ENCODE results near the gene RAET1G. TPM values are rescaled to one million over a fixed set of nuclear protein-coding genes. Genes with fewer than 3 reads are reported as not detected.
"Not testable (repeated sequence)": the region's sequence is repeated elsewhere in the genome, so short reads cannot be mapped to it uniquely, and the experiment has no call there.

RAET1G gene
- polyA plus RNA-seq, 1 donor = 0.28 TPM

- H3K4me3 ChIP-seq (ENCODE audit: low read length); H3K9me3 ChIP-seq (ENCODE audit: control insufficient read depth, low read depth, low read length); H3K36me3 ChIP-seq (ENCODE audit: control insufficient read depth, insufficient read depth, low read length); DNase-seq; H3K27ac ChIP-seq (ENCODE audit: low read length); H3K4me1 ChIP-seq (ENCODE audit: control insufficient read depth, insufficient read depth, low read length): not testable (repeated sequence)
- H3K27me3 ChIP-seq (ENCODE audit: control insufficient read depth, insufficient read depth, low read length) = peaks cover 77% of the 10 kb centered on the region
- WGBS (ENCODE audit: insufficient coverage, low lambda C conversion rate) = no CpG with 5 or more reads among the region's 2 CpGs
Observed at GRCh38 chr6:149953390-149953789, 30.5 kb upstream of the RAET1G start.

GRCh38 chr6:149951626-149952025, 28.7 kb upstream of the RAET1G start:
- Histone ChIP-seq H3K27me3 (ENCODE audit: control insufficient read depth, insufficient read depth, low read length) (peaks cover 75% of the 10 kb centered on the region), H3K27ac (ENCODE audit: low read length) (no peak overlapping the region)

GRCh38 chr6:149951096-149951495, 28.2 kb upstream of the RAET1G start:
- no peak overlapping the region for H3K27ac ChIP-seq (ENCODE audit: low read length)
- peaks cover 75% of the 10 kb centered on the region for H3K27me3 ChIP-seq (ENCODE audit: control insufficient read depth, insufficient read depth, low read length)
- WGBS (ENCODE audit: insufficient coverage, low lambda C conversion rate) = no CpG with 5 or more reads among the region's 9 CpGs
- H3K36me3 ChIP-seq (ENCODE audit: control insufficient read depth, insufficient read depth, low read length) = no peaks in the 10 kb centered on the region
- H3K4me3 ChIP-seq (ENCODE audit: low read length) = no peak overlapping the region
- H3K4me1 ChIP-seq (ENCODE audit: control insufficient read depth, insufficient read depth, low read length) = no peaks in the 10 kb centered on the region
- no peak for DNase-seq
- H3K9me3 ChIP-seq (ENCODE audit: control insufficient read depth, low read depth, low read length) = no peaks in the 10 kb centered on the region

More at GRCh38 chr6:149951626-149952025, 28.7 kb upstream of the RAET1G start:
- DNase-seq = no peak
- WGBS (ENCODE audit: insufficient coverage, low lambda C conversion rate) = no CpG with 5 or more reads among the region's 3 CpGs
- Histone ChIP-seq H3K9me3 (ENCODE audit: control insufficient read depth, low read depth, low read length) (no peaks in the 10 kb centered on the region), H3K4me3 (ENCODE audit: low read length) (no peak overlapping the region), H3K4me1 (ENCODE audit: control insufficient read depth, insufficient read depth, low read length) (no peaks in the 10 kb centered on the region), H3K36me3 (ENCODE audit: control insufficient read depth, insufficient read depth, low read length) (no peaks in the 10 kb centered on the region)

GRCh38 chr6:149950423-149950822, 27.5 kb upstream of the RAET1G start:
- no peaks in the 10 kb centered on the region for H3K9me3 ChIP-seq (ENCODE audit: control insufficient read depth, low read depth, low read length)
- H3K4me3 ChIP-seq (ENCODE audit: low read length) = no peak overlapping the region
- no peaks in the 10 kb centered on the region for H3K36me3 ChIP-seq (ENCODE audit: control insufficient read depth, insufficient read depth, low read length)
- no peak overlapping the region for H3K27ac ChIP-seq (ENCODE audit: low read length)
- peak in 1 of 2 donors; percentile 21 for DNase-seq
- no peaks in the 10 kb centered on the region for H3K4me1 ChIP-seq (ENCODE audit: control insufficient read depth, insufficient read depth, low read length)
- no CpG with 5 or more reads among the region's 8 CpGs for WGBS (ENCODE audit: insufficient coverage, low lambda C conversion rate)
- H3K27me3 ChIP-seq (ENCODE audit: control insufficient read depth, insufficient read depth, low read length) = peaks cover 68% of the 10 kb centered on the region

GRCh38 chr6:149948616-149949015, 25.7 kb upstream of the RAET1G start:
- Histone ChIP-seq H3K36me3 (ENCODE audit: control insufficient read depth, insufficient read depth, low read length) (no peaks in the 10 kb centered on the region), H3K4me3 (ENCODE audit: low read length) (no peak overlapping the region), H3K27ac (ENCODE audit: low read length) (no peak overlapping the region), H3K9me3 (ENCODE audit: control insufficient read depth, low read depth, low read length) (no peaks in the 10 kb centered on the region), H3K27me3 (ENCODE audit: control insufficient read depth, insufficient read depth, low read length) (peaks cover 52% of the 10 kb centered on the region), H3K4me1 (ENCODE audit: control insufficient read depth, insufficient read depth, low read length) (no peaks in the 10 kb centered on the region)
- 80% methylated on average over 1 of the region's 5 CpGs for WGBS (ENCODE audit: insufficient coverage, low lambda C conversion rate)
- DNase-seq = no peak

- no peak overlapping the region for H3K4me3 ChIP-seq (ENCODE audit: low read length)
- H3K27ac ChIP-seq (ENCODE audit: low read length) = no peak overlapping the region
- H3K4me1 ChIP-seq (ENCODE audit: control insufficient read depth, insufficient read depth, low read length) = no peaks in the 10 kb centered on the region
- H3K27me3 ChIP-seq (ENCODE audit: control insufficient read depth, insufficient read depth, low read length) = peaks cover 53% of the 10 kb centered on the region
- WGBS (ENCODE audit: insufficient coverage, low lambda C conversion rate) = no CpG with 5 or more reads among the region's 1 CpG
- DNase-seq = no peak
- no peaks in the 10 kb centered on the region for H3K9me3 ChIP-seq (ENCODE audit: control insufficient read depth, low read depth, low read length)
- no peaks in the 10 kb centered on the region for H3K36me3 ChIP-seq (ENCODE audit: control insufficient read depth, insufficient read depth, low read length)
Observed at GRCh38 chr6:149948011-149948410, 25.1 kb upstream of the RAET1G start.

GRCh38 chr6:149947533-149947932, 24.6 kb upstream of the RAET1G start:
- not testable (repeated sequence) for H3K36me3 ChIP-seq (ENCODE audit: control insufficient read depth, insufficient read depth, low read length); H3K4me1 ChIP-seq (ENCODE audit: control insufficient read depth, insufficient read depth, low read length); H3K9me3 ChIP-seq (ENCODE audit: control insufficient read depth, low read depth, low read length); DNase-seq; H3K4me3 ChIP-seq (ENCODE audit: low read length); H3K27ac ChIP-seq (ENCODE audit: low read length)
- WGBS (ENCODE audit: insufficient coverage, low lambda C conversion rate) = no CpG with 5 or more reads among the region's 1 CpG
- peaks cover 53% of the 10 kb centered on the region for H3K27me3 ChIP-seq (ENCODE audit: control insufficient read depth, insufficient read depth, low read length)

- 57% methylated on average over 2 of the region's 7 CpGs for WGBS (ENCODE audit: insufficient coverage, low lambda C conversion rate)
- H3K9me3 ChIP-seq (ENCODE audit: control insufficient read depth, low read depth, low read length); H3K36me3 ChIP-seq (ENCODE audit: control insufficient read depth, insufficient read depth, low read length); H3K4me1 ChIP-seq (ENCODE audit: control insufficient read depth, insufficient read depth, low read length); H3K27ac ChIP-seq (ENCODE audit: low read length); H3K4me3 ChIP-seq (ENCODE audit: low read length); DNase-seq: not testable (repeated sequence)
- peaks cover 53% of the 10 kb centered on the region for H3K27me3 ChIP-seq (ENCODE audit: control insufficient read depth, insufficient read depth, low read length)
Observed at GRCh38 chr6:149946631-149947030, 23.7 kb upstream of the RAET1G start.

- WGBS (ENCODE audit: insufficient coverage, low lambda C conversion rate) = no CpG with 5 or more reads among the region's 6 CpGs
- H3K27ac ChIP-seq (ENCODE audit: low read length) = not testable (repeated sequence)
Observed at GRCh38 chr6:149945276-149945675, 22.4 kb upstream of the RAET1G start.

GRCh38 chr6:149943321-149943720, 20.4 kb upstream of the RAET1G start:
- no CpG with 5 or more reads among the region's 5 CpGs for WGBS (ENCODE audit: insufficient coverage, low lambda C conversion rate)
- H3K4me3 ChIP-seq (ENCODE audit: low read length); H3K4me1 ChIP-seq (ENCODE audit: control insufficient read depth, insufficient read depth, low read length); H3K27ac ChIP-seq (ENCODE audit: low read length); DNase-seq; H3K36me3 ChIP-seq (ENCODE audit: control insufficient read depth, insufficient read depth, low read length): not testable (repeated sequence)
- Histone ChIP-seq H3K27me3 (ENCODE audit: control insufficient read depth, insufficient read depth, low read length) (peaks cover 63% of the 10 kb centered on the region), H3K9me3 (ENCODE audit: control insufficient read depth, low read depth, low read length) (peaks cover 10% of the 10 kb centered on the region)

More at GRCh38 chr6:149945276-149945675, 22.4 kb upstream of the RAET1G start:
- not testable (repeated sequence) for H3K36me3 ChIP-seq (ENCODE audit: control insufficient read depth, insufficient read depth, low read length); DNase-seq; H3K9me3 ChIP-seq (ENCODE audit: control insufficient read depth, low read depth, low read length); H3K4me1 ChIP-seq (ENCODE audit: control insufficient read depth, insufficient read depth, low read length); H3K4me3 ChIP-seq (ENCODE audit: low read length)
- H3K27me3 ChIP-seq (ENCODE audit: control insufficient read depth, insufficient read depth, low read length) = peaks cover 53% of the 10 kb centered on the region

GRCh38 chr6:149942461-149942829, 19.5 kb upstream of the RAET1G start:
- no peak overlapping the region for H3K27ac ChIP-seq (ENCODE audit: low read length)
- peaks cover 12% of the 10 kb centered on the region for H3K9me3 ChIP-seq (ENCODE audit: control insufficient read depth, low read depth, low read length)
- peak overlapping the region; percentile 40 for H3K4me3 ChIP-seq (ENCODE audit: low read length)
- peaks cover 3% of the 10 kb centered on the region for H3K4me1 ChIP-seq (ENCODE audit: control insufficient read depth, insufficient read depth, low read length)
- H3K27me3 ChIP-seq (ENCODE audit: control insufficient read depth, insufficient read depth, low read length) = peaks cover 64% of the 10 kb centered on the region
- no CpG with 5 or more reads among the region's 13 CpGs for WGBS (ENCODE audit: insufficient coverage, low lambda C conversion rate)
- no peak for DNase-seq
- no peaks in the 10 kb centered on the region for H3K36me3 ChIP-seq (ENCODE audit: control insufficient read depth, insufficient read depth, low read length)

Measured in large intestine (tissue), 3 donors.